Fibroblast of lung (primary cell): Measurements from ENCODE around the gene CELF2.

ENCODE experiments used
- CTCF ChIP-seq, 2 donors: IDR thresholded peaks in 1 of 2; conservative IDR thresholded peaks in 1 of 2; 1 replicate in 1 of 2; 2 replicates in 1 of 2; pipeline ENCODE4 v1.5.1; 2011 to 2012; ENCODE audit warnings: low read length in 2 of 2, control low read depth in 1 of 2, inconsistent platforms in 1 of 2, low read depth in 1 of 2, mild to moderate bottlenecking in 1 of 2
- EZH2 ChIP-seq: IDR thresholded peaks from 2 replicates; pipeline ENCODE4 v1.5.1; 2012; ENCODE audit warnings: low read length, control low read depth, mild to moderate bottlenecking; ENCODE audit errors: missing control alignments

GRCh38 chr10:11381511-11381910 is 363.8 kb downstream of the CELF2 start:
- TF ChIP-seq CTCF (conservative IDR thresholded peaks at IDR 0.05 in 1 of 2, IDR thresholded peaks at IDR 0.05 in 1 of 2; ENCODE audit: low read depth in 1 of 2, low read length in 2 of 2) (no peak), EZH2 (no peak)
